GM19468 (cell line): ENCODE data around the gene CTNNA3.

Source experiments
- ATAC-seq: cut with Tn5 transposase; IDR thresholded peaks from one replicate; pipeline ENCODE4 v1.9.1; 2021; ENCODE audit warnings: mild to moderate bottlenecking, moderate library complexity, moderate number of reproducible peaks; ENCODE audit not compliant: unreplicated experiment; ENCODE audit errors: extremely low read depth

Gene CTNNA3

DNA sequence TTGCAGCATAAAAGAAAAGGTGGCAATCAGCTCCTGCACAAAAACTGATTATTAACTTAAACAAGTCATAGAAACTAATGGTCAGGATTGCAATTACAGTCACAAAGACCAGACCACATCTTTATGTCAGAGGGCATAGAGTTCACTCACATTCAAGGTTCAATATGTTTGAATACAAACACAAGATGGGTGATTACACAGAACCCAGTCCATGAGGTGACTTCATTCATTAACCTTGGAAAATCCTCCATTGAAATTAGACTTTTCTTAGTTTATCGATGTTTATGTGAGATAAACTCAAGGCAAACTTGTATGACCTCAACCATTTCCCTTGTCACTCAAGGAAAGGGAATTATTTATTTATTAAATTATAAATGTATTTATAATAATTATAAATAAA is 1158.8 kb downstream of the CTNNA3 start:
- no peak for ATAC-seq

DNA sequence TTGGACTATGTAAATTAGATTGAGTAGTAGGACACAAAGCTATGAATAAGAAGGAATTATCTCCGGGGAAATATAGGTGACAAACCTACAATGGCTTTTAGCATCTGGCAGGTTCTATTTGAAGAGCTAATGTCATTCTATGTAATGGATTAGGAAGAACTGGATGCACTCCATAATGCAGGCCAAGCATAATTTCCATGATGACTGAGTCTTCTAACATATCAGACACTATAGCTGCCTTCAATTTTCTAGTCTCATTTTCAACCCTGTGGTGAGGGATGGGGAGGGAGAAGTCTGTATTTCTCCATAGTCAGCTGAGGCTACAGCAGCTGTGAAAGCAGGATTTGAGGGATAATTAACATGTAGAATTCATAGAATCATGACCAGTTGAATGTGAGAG is 1160.6 kb downstream of the CTNNA3 start:
- ATAC-seq = no peak

DNA sequence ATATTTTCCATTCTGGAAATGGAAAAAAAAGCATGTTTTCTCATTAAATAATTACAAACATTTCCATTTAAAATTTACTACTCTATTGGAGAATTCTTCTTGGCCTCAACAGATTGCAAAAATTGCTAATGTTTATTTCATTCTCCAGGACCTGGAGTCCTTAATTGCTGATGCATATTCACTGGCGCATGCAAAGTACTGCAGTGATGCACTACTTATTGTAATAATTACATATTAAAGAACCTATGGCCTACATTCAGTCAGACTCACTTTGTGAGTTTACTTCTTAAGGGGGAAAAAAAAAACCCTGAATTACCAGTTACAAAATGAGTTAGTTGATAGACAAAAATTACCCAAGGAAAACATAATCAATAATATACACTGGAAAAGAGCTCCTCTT is 1161.1 kb downstream of the CTNNA3 start:
- no peak for ATAC-seq

DNA sequence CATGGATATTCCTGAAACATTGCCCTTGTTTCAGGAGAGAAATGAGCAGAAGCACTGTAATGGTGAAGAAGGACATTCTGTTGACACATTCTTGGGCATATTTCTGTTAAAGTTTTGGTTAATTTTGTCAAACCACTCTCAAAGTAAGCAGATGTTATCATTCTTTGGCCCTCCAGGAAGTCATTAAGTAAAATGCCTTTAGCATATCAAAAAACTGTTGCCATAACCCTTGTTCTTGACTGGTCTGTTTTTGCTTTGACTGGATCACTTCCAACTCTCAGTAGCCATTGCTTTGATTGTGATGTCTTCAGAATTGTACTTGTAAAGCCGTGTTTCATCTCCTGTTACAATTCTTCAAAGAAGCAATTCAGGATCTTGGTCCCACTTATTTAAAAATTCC is 1174.5 kb downstream of the CTNNA3 start:
- ATAC-seq = no peak

DNA sequence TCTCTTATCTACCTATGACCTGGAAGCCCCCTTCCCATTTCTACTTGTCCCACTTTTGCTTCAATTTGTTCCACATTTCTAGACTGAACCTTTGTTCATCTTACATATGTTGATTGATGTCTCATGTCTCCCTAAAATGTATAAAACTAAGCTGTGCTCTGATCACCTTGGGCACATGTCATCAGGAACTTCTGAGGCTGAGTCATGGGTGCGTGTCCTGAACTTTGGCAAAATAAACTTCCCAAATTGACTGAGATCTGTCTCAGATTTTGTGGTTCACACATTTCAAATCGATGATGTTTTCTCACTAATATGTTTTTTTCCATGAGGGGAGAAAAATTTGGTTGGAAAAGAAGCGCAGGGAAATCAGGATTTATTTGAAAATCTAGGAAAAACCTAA is 1176.4 kb downstream of the CTNNA3 start:
- ATAC-seq = no peak

DNA sequence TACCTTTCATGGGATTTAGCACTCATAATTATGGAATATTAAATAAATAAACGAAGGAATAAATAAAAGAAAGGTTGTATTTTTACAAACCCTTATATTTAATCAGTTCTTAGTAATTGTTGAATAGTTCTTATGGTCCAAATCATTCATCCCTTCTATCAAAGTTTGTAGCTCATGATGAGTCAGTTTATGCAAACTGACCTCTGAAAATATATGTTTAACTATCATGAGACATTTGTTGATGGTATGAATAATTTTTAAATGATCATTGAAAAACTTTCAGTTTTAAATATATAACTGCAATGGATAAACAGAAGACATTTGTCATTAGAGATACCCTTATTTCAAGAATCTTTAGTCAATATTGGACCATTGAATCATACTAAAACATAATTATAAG is 1181.3 kb downstream of the CTNNA3 start:
- ATAC-seq = no peak

DNA sequence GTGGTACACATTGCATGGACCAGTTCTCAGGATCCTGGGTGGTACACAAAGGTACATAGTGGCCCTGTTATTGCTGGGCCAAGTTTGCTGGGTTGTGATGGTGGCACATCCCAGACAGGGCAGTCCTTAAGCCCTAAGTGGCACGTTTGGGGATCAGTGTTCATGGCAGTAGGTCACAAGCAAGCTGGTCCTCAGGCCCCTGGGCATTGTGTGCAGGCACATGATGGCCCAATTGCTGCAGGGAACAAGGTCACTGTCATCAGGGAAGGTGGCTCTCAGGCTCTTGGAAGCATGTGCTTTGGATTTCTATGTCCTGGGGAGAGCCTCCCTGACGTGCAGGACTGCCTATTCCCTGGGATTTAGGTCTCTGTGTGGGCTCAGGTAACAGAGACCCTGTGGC is 1182.5 kb downstream of the CTNNA3 start:
- ATAC-seq = no peak

DNA sequence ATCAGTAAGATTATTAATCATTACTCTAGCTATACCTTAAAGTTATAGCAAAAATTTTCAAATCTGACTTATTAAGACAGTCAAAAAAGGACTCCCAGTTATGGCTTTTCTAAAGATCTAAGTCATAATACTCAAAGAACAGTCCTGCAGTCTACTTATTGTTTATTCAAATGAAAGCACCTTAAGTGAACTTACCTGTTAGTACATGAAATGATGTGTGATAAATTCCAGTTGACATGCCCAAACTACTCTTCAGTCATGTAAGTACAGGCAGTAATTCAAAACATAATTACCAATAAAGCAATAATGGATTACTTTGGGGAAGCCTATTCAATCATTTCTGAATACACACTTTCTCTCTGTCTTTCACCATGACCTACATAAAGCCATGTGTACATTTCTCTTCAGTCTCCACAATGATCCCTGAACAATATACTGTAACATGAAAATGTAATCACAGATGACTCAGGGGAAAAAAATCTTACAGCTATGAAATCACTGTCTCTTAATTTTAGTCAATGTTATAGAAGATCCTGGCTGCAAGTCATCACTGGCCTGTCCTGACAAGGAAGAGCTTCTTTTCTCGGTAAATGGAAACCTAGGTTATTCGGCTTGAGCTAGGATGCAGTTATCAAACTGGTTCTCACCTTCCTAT is 1190.9 kb downstream of the CTNNA3 start:
- ATAC-seq = no peak

DNA sequence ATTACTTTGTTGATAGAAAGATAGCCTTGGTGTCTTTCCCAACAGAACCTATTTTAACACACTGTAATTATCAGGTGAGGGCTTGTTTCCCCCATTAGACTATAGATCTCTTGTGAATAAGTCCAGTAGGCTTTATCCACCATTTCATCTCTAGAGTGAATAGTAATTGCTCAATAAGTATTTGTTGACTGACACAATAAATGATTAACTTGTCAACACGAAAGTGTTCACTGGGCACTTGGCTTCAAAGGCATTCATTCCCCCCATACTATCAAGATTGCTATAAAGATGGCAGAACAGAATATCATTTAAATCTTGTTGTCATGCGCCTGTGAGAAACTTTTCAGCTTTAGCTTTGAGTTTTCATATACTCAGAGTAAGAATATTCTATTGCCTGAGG is 1194.6 kb downstream of the CTNNA3 start:
- no peak for ATAC-seq

DNA sequence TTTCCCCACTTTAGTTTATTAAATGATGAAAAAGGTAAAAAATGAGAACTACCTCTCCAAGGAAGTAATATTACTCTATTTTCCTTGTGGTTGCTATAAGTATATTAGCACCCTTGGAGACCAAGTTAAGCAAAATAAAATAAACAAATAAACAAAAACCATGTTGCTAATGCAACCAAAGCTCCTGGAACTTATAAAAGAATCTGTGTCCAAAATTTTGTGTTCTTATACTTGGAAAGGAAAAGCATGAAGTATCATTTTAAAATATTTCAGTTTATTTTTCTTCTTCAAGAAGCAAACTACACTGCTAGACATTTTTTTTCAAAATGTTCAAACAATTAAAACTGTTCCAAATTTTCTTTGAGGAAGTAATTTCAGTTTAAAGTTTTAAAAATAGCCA is 1212.0 kb downstream of the CTNNA3 start:
- ATAC-seq = no peak

DNA sequence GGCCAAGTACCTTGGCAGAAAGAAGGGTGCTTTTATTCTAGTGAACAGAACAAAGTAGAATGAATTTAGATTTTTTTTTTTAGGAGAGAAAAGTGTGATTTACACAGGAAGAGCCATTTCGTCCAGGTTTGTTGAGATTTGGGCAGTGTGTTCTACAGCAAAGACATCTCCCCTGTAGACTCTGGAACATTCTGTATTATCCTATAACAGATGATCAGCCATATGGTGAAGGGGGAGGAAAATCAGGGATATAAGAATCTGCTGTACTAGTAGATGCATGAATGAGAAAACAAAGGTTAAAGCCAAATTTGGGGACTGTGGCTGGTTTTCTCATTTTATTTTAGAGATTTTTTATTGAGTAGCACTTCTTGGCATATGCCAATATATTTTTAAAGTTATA is 1223.8 kb downstream of the CTNNA3 start:
- no peak for ATAC-seq

DNA sequence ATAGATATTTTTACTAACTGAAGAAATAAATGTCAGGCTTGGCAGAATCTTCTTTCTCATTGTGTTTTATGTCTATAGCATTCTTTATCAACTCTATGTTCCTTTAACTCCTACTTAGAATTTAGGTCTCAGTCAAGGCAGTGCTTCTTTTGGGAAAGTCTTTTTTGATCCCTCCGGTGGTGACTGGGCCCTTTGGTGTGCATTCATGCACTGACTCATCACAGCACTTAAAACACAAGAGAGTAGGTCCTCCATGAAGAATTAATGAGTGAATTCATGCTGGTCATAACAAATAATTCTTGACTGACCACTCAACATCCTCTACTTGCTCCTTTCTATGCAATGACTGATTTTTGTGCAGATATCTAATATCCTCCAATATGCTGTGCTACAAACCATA is 1229.0 kb downstream of the CTNNA3 start:
- ATAC-seq = no peak

DNA sequence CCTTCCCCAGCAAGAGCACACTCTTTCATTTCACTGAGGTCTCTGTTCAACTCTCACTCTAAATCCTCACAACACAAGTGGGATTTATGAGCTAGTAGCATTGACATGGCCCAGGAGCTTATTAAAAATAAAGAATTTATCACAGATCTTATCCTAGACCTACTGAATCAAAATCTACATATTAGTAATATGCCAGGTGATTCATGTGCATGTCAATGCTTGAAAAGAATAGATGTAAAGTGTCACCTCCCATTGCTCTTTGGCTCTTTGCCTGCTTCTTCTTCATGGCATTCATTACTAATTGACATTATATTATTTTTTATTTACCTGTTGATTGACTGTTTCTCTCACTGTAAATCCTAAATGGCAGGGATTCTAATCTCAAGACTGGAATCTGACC is 1229.4 kb downstream of the CTNNA3 start:
- no peak for ATAC-seq

DNA sequence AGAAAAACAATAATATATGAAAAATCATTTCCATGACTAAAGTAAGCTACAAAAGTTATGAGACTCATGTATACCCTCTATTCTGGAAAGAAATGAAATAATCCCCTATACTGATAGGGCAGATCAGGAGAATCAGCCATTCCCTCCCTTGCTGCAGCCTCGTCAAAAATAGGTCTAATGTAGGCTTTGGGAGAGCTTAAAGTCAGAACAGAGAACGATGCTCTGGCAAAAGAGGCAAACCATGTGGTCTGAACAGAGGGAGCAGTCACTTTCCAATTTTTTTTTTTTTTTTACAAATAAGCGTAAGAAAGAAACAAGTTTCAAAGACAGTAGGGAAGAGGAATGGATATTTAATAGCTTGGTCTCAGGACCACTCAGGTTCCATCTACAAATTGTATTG is 1232.4 kb downstream of the CTNNA3 start:
- ATAC-seq = no peak

DNA sequence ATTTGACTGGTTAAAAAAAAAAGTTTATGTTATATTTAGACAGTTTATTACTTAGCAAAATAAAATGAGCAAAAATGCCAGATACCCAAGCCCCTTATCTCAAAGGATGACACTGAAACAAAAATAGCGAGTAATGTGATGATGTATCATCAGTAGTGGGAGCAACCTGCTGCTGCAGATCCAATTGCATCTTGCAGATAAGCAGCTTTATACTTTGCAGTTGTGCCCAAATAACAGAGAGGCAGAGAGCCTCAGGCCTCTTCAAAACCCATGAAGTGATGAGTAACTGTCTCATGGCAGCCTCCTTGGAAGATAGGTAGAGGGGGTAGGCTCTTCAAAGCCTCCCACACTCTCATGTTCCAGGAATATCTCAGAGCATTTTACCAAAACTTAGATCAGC is 1238.4 kb downstream of the CTNNA3 start:
- no peak for ATAC-seq

DNA sequence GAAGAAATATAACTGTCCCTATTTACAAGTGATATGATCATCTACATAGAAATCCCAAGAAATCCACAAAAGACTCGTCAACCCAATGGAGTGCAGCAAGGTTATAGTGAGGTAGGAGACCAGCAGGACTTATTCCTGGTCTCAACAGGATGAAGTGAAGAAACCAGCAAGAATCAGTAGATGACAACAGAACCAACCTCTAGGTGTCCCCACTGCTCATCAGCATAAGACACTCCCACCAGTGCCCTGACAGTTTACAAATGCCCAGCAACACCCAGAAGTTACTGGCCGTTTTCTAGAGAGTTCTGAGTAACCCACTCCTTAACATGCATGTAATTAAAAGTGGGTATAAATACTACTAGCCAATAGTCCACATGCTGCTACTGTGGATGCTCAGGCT is 1240.7 kb downstream of the CTNNA3 start:
- no peak for ATAC-seq

DNA sequence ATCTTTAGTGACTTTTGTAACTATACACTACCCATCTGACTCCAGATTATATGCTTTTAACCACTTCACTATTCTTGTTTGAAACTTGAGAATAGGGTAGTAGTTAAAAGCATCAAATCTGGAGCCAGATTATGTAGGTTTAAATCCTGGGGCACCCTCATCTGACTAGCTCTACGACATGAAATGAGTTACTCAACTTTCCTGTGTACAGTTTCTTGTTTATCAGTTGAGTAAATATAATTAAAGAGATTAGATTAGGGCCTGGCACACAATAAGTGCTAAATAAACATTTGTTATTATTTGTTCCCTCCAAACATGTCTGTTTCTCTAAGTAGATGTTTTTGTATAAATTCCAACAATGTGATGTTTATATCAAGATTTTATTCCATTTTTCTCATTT is 1255.4 kb downstream of the CTNNA3 start:
- ATAC-seq = no peak

DNA sequence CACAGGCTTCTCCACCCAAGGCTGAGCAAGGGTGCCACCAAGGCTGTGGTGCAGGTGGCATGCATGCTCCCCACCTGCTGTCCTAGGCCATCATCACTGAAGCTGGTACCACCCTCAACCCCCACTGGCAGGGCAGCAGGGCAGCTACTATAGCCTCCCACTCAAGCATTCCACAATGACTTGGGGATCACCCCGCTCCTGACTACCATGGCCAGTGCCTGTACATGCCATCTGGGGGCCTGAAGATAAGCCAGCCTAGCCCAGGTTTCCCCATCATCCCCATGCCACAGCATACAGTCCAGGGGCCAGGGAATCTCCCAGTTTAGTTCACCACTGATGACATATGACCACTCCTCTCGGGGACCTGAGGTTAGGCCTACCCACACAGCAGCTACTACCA is 1281.1 kb downstream of the CTNNA3 start:
- ATAC-seq = no peak

DNA sequence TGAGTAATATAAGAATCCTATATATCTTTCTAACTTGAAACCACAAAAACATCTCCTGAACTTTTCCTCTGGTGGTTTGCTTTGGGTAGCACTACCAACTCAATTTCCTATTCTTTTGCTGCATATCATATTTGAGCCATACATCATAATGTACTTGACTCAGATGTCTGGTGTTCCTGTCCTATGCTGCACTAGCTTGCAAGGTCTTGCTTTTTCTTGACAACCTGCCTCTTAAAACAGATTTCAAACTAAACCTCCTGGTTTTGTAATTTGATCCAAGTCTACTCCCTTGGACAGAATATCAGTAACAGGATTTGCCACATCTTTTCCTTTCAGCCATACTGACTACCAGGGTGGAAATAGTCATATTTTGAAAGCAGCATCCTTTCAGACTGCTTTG is 1290.4 kb downstream of the CTNNA3 start:
- ATAC-seq = no peak

DNA sequence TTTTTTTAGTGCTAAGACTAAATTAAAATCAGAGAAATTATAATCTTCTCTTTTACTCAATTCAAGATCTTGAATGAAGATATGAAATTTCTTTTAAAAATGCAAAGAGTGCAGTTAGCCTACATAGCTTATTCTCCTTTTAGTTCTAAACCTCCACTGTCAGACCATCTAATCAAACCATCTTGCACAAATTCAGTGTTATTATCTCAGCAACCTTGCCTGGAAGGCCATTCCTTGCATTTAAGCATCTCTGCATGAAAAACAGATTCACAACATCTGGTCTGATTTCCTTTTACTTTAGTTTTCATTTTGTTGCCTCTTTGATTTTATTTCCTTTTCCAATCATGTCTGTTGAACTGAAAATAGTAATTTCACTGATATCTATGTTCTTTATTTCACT is 1297.3 kb downstream of the CTNNA3 start:
- ATAC-seq = no peak

DNA sequence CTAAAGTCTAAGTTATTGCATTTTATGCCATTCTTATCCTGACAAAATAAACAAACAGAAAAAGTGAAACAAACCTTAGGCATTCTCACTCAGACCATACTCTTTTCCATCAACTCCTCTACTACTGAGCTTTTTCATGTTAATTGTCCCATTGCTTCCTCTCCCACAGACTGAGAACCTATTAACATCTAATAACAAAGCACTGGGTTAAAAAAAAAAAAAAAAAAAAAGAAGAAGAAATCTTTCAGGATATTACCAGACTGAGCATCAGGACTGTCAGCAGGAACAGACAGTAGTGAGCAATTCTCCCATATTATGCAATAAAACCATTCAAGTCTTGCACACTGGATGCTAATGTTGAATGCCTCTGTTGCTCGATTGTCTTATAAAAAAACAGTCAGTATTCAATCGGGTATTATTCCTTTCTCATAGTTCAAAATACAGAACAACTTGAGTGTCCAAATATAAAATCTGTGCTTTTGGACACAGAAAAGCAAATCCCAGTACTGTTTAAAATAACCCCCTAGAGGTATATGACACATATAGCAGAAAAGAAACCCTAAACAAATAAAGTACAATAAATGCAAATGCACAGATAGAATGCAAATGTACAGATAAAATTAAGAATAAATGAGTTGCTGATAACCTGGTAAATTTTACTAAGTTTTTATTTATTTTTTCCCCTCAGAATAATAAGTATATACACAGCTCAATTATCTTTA is 1301.5 kb downstream of the CTNNA3 start:
- ATAC-seq = no peak

DNA sequence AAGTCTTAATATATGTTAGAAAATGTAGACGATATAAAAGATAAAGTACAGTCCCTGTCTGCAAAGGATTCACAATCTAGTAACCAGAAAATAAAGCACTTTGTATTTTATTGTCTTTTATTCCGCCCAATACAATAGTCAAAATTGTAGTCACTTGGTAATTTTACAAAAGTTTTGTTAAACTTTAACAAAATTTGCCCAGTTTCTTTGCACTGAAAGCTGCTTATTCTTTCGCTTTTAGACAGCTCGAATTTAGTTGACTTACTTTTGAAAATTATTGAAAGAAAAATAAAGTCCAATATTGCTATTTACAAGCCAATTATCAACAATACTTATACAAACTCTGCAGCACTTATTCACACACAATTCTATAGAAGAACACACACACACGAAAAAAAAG is 1305.1 kb downstream of the CTNNA3 start:
- no peak for ATAC-seq
